HEK293 (cell line): ENCODE data around the gene WDR20.
"Not testable (repeated sequence)": the region's sequence is repeated elsewhere in the genome, so short reads cannot be mapped to it uniquely, and the experiment has no call there.

Experiments
- CTCF ChIA-PET: fragments of 350-600 bp; formaldehyde crosslinking; extraction: SDS; loops from one replicate; lab custom pipeline; 2021; ENCODE audit warnings: antibody characterized with exemption; lab: Yijun Ruan, JAX
- POLR2A ChIA-PET: fragments of 300-600 bp; formaldehyde crosslinking; extraction: SDS; loops from one replicate; lab custom pipeline; 2020; ENCODE audit warnings: antibody characterized with exemption, inconsistent platforms; lab: Yijun Ruan, JAX
- H3K27ac ChIP-seq: fragments of 200-500 bp; sonication (Bioruptor generic); 2 replicates; pipeline ENCODE4 v1.5.1; 2014; ENCODE audit warnings: low read depth, low read length, control low read depth, inconsistent platforms; ENCODE audit errors: extremely low read depth
- H3K36me3 ChIP-seq, 2 experiments: fragments of 200-500 bp in 1 of 2; sonication (Bioruptor generic) in 1 of 2; 1 replicate in 1 of 2; 2 replicates in 1 of 2; pipeline ENCODE4 v1.5.1; 2014 to 2017; ENCODE audit warnings: inconsistent platforms in 2 of 2, low read length in 2 of 2; ENCODE audit not compliant: control insufficient read depth in 2 of 2, insufficient read depth in 1 of 2
- H3K4me1 ChIP-seq: fragments of 200-500 bp; sonication (Bioruptor generic); 2 replicates; pipeline ENCODE4 v1.5.1; 2014; ENCODE audit warnings: mild to moderate bottlenecking, low read length, inconsistent platforms; ENCODE audit not compliant: control insufficient read depth, insufficient read depth
- H3K4me3 ChIP-seq: 2 replicates; pipeline ENCODE4 v1.5.1; 2011; ENCODE audit warnings: low read depth, mild to moderate bottlenecking, control low read depth, low read length, moderate library complexity
- H3K9me3 ChIP-seq: fragments of 200-500 bp; sonication (Bioruptor generic); 2 replicates; pipeline ENCODE4 v1.5.1; 2014; ENCODE audit warnings: low read depth, low read length, inconsistent platforms; ENCODE audit not compliant: control insufficient read depth, insufficient read depth
- GLI4 ChIP-seq: fragments of 450-650 bp; formaldehyde crosslinking; IDR thresholded peaks from 2 replicates; pipeline ENCODE4 v1.5.1; 2016; ENCODE audit warnings: missing biosample characterization, missing genetic modification characterization
- GLIS2 ChIP-seq: fragments of 450-650 bp; formaldehyde crosslinking; IDR thresholded peaks from 2 replicates; pipeline ENCODE4 v1.5.1; 2016; ENCODE audit warnings: missing biosample characterization, missing genetic modification characterization
- SP7 ChIP-seq: fragments of 450-650 bp; formaldehyde crosslinking; IDR thresholded peaks from 2 replicates; pipeline ENCODE4 v1.5.1; 2016; ENCODE audit warnings: missing biosample characterization, missing genetic modification characterization
- ZFP37 ChIP-seq: fragments of 450-650 bp; formaldehyde crosslinking; IDR thresholded peaks from 2 replicates; pipeline ENCODE4 v1.5.1; 2016; ENCODE audit warnings: missing biosample characterization, missing genetic modification characterization
- ZIC2 ChIP-seq: fragments of 450-650 bp; formaldehyde crosslinking; IDR thresholded peaks from 2 replicates; pipeline ENCODE4 v1.5.1; 2016; ENCODE audit warnings: missing biosample characterization, missing genetic modification characterization
- ZNF121 ChIP-seq: fragments of 450-650 bp; formaldehyde crosslinking; IDR thresholded peaks from 2 replicates; pipeline ENCODE4 v1.5.1; 2016; ENCODE audit warnings: missing biosample characterization, missing genetic modification characterization
- ZNF174 ChIP-seq: fragments of 450-650 bp; formaldehyde crosslinking; IDR thresholded peaks from 2 replicates; pipeline ENCODE4 v1.5.0; 2017; ENCODE audit warnings: missing biosample characterization, mild to moderate bottlenecking, missing genetic modification characterization
- ZNF211 ChIP-seq: fragments of 450-650 bp; formaldehyde crosslinking; IDR thresholded peaks from 2 replicates; pipeline ENCODE4 v1.5.1; 2016; ENCODE audit warnings: low read depth, missing biosample characterization, missing genetic modification characterization
- ZNF221 ChIP-seq: fragments of 450-650 bp; formaldehyde crosslinking; IDR thresholded peaks from 2 replicates; pipeline ENCODE4 v1.5.1; 2017; ENCODE audit warnings: missing biosample characterization, missing genetic modification characterization, borderline replicate concordance
- ZNF354C ChIP-seq: fragments of 450-650 bp; formaldehyde crosslinking; IDR thresholded peaks from 2 replicates; pipeline ENCODE4 v1.5.1; 2016; ENCODE audit warnings: missing biosample characterization, missing genetic modification characterization, low read depth, borderline replicate concordance
- ZNF433 ChIP-seq: fragments of 450-650 bp; formaldehyde crosslinking; IDR thresholded peaks from 2 replicates; pipeline ENCODE4 v1.5.1; 2016; ENCODE audit warnings: missing biosample characterization, missing genetic modification characterization, low read depth
- ZNF585B ChIP-seq: fragments of 450-650 bp; formaldehyde crosslinking; IDR thresholded peaks from 2 replicates; pipeline ENCODE4 v1.5.1; 2016; ENCODE audit warnings: missing biosample characterization, missing genetic modification characterization
- ZNF623 ChIP-seq: fragments of 450-650 bp; formaldehyde crosslinking; IDR thresholded peaks from 2 replicates; pipeline ENCODE4 v1.5.1; 2016; ENCODE audit warnings: missing biosample characterization, missing genetic modification characterization
- ZNF701 ChIP-seq: fragments of 450-650 bp; formaldehyde crosslinking; IDR thresholded peaks from 2 replicates; pipeline ENCODE4 v1.5.1; 2016; ENCODE audit warnings: missing biosample characterization, missing genetic modification characterization
- ZNF768 ChIP-seq: fragments of 450-650 bp; formaldehyde crosslinking; IDR thresholded peaks from 2 replicates; pipeline ENCODE4 v1.5.1; 2018; ENCODE audit warnings: missing biosample characterization, mild to moderate bottlenecking, missing genetic modification characterization
- TF ChIP-seq, protein P1 (sequence below): fragments of 450-650 bp; formaldehyde crosslinking; IDR thresholded peaks from 2 replicates; pipeline ENCODE4 v1.5.1; 2016; ENCODE audit warnings: missing biosample characterization, missing genetic modification characterization
- TF ChIP-seq, protein P2 (sequence below): fragments of 450-650 bp; formaldehyde crosslinking; conservative IDR thresholded peaks from 2 replicates; pipeline ENCODE4 v1.5.1; 2016; ENCODE audit warnings: low read depth, missing biosample characterization, missing genetic modification characterization
- TF ChIP-seq, protein P3 (sequence below): fragments of 450-650 bp; formaldehyde crosslinking; IDR thresholded peaks from 2 replicates; pipeline ENCODE4 v1.5.1; 2016; ENCODE audit warnings: missing biosample characterization, missing genetic modification characterization
- TF ChIP-seq, protein P4 (sequence below): fragments of 450-650 bp; formaldehyde crosslinking; IDR thresholded peaks from 2 replicates; pipeline ENCODE4 v1.5.1; 2017; ENCODE audit warnings: missing biosample characterization, missing genetic modification characterization

The WDR20 gene

DNA sequence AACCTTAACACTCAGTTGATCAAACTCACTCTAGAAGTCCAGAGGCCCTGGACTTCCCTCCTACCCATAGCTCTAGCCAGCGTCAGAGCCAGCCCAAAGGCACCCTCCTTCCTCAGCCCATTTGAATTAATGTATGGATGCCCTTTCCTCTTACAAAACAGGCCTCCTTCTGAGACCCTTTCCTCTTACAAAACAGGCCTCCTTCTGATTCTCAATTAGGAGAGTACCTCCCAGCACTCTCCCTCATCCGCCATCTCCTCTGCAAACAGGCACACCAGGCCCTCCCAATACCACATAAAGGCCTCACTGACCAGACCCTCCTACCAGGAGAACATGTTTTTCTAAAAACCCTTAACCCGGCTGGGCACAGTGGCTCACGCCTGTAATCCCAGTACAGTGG lies 99.5 kb downstream of the WDR20 start:
- Histone ChIP-seq H3K36me3 (no peaks in the 10 kb centered on the region), H3K27ac (no peak overlapping the region), H3K4me1 (no peaks in the 10 kb centered on the region), H3K4me3 (no peak overlapping the region), H3K9me3 (no peaks in the 10 kb centered on the region)
- CTCF ChIA-PET, result interaction anchor here (1.1 kb wide), 1 partner anchor 82 kb away, joined by 5 read pairs; no protein-coding TSS in a partner anchor
- TF ChIP-seq, protein P1, sequence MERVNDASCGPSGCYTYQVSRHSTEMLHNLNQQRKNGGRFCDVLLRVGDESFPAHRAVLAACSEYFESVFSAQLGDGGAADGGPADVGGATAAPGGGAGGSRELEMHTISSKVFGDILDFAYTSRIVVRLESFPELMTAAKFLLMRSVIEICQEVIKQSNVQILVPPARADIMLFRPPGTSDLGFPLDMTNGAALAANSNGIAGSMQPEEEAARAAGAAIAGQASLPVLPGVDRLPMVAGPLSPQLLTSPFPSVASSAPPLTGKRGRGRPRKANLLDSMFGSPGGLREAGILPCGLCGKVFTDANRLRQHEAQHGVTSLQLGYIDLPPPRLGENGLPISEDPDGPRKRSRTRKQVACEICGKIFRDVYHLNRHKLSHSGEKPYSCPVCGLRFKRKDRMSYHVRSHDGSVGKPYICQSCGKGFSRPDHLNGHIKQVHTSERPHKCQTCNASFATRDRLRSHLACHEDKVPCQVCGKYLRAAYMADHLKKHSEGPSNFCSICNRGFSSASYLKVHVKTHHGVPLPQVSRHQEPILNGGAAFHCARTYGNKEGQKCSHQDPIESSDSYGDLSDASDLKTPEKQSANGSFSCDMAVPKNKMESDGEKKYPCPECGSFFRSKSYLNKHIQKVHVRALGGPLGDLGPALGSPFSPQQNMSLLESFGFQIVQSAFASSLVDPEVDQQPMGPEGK (tag by site-specific recombination), result no peak
- TF ChIP-seq ZNF701 (tag by site-specific recombination) (no peak), ZNF121 (tag by site-specific recombination) (no peak), ZNF623 (tag by site-specific recombination) (no peak), ZIC2 (tag by site-specific recombination) (peak; percentile 42; the same call in 1 of the 2 replicates), ZNF768 (tag by site-specific recombination) (no peak)
- POLR2A ChIA-PET, result no interaction called here

DNA sequence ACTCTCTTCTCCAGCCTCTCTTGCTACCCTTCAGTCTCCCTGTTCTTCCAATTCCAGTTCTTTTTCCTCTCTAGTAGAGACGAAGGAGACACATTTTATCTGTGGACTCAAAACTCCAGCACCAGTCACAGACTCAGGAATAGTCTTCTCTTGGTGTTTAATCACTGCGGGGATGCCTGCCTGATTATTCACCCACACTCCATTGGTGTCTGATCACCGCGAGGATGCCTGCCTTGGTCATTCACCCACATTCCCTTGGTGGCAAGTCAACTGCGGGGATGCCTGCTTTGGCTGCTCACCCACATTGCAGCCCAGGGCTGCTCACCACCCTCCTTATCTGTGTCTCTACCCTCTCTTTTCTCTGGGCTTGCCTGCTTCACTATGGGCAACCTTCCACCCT lies 100.8 kb downstream of the WDR20 start:
- POLR2A ChIA-PET, CTCF ChIA-PET, H3K27ac ChIP-seq, H3K4me3 ChIP-seq, H3K9me3 ChIP-seq, H3K36me3 ChIP-seq, H3K4me1 ChIP-seq: not testable (repeated sequence)

DNA sequence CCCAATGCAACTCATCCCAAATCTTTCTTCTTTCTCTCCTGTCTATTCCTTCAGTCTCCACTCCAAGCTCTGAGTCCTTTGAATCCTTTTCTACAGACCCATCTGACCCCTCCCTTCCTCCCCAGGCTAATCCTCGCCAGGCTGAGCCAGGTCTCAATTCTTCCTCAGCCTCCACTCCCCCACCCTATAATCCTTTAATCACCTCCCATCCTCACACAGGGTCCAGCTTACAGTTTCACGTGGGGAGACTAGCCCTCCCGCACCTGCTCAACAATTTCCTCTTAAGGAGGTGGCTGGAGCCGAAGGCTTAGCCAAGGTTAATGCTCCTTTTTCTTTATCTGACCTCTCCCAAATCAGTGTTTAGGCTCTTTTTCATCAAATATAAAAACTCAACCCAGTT lies 101.5 kb downstream of the WDR20 start:
- ChIA-PET CTCF (interaction anchor here (0.7 kb wide), 1 partner anchor 92 kb away, joined by 3 read pairs; no protein-coding TSS in a partner anchor), POLR2A (no interaction called here)
- H3K4me3 ChIP-seq, result no peak overlapping the region
- no peaks in the 10 kb centered on the region for H3K36me3 ChIP-seq
- H3K27ac ChIP-seq, result no peak overlapping the region
- H3K9me3 ChIP-seq, result no peaks in the 10 kb centered on the region
- H3K4me1 ChIP-seq, result no peaks in the 10 kb centered on the region
- no peak for TF ChIP-seq ZNF433 (tag by site-specific recombination)
- TF ChIP-seq ZNF221, result no peak
- TF ChIP-seq GLIS2 (tag by site-specific recombination), result no peak
- no peak for TF ChIP-seq ZNF211
- TF ChIP-seq, protein P2, sequence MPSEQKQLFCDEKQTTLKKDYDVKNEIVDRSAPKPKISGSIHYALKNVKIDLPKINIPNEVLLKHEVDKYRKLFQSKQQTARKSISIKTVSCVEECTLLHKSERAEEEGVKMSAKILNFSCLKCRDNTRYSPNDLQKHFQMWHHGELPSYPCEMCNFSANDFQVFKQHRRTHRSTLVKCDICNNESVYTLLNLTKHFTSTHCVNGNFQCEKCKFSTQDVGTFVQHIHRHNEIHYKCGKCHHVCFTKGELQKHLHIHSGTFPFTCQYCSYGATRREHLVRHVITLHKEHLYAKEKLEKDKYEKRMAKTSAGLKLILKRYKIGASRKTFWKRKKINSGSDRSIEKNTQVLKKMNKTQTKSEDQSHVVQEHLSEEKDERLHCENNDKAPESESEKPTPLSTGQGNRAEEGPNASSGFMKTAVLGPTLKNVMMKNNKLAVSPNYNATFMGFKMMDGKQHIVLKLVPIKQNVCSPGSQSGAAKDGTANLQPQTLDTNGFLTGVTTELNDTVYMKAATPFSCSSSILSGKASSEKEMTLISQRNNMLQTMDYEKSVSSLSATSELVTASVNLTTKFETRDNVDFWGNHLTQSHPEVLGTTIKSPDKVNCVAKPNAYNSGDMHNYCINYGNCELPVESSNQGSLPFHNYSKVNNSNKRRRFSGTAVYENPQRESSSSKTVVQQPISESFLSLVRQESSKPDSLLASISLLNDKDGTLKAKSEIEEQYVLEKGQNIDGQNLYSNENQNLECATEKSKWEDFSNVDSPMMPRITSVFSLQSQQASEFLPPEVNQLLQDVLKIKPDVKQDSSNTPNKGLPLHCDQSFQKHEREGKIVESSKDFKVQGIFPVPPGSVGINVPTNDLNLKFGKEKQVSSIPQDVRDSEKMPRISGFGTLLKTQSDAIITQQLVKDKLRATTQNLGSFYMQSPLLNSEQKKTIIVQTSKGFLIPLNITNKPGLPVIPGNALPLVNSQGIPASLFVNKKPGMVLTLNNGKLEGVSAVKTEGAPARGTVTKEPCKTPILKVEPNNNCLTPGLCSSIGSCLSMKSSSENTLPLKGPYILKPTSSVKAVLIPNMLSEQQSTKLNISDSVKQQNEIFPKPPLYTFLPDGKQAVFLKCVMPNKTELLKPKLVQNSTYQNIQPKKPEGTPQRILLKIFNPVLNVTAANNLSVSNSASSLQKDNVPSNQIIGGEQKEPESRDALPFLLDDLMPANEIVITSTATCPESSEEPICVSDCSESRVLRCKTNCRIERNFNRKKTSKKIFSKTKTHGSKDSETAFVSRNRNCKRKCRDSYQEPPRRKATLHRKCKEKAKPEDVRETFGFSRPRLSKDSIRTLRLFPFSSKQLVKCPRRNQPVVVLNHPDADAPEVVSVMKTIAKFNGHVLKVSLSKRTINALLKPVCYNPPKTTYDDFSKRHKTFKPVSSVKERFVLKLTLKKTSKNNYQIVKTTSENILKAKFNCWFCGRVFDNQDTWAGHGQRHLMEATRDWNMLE (tag by site-specific recombination), result no peak
- no peak for TF ChIP-seq ZNF585B (tag by site-specific recombination)
- no peak for TF ChIP-seq ZNF354C (tag by site-specific recombination)
- no peak for TF ChIP-seq SP7 (tag by site-specific recombination)
- TF ChIP-seq, protein P3, sequence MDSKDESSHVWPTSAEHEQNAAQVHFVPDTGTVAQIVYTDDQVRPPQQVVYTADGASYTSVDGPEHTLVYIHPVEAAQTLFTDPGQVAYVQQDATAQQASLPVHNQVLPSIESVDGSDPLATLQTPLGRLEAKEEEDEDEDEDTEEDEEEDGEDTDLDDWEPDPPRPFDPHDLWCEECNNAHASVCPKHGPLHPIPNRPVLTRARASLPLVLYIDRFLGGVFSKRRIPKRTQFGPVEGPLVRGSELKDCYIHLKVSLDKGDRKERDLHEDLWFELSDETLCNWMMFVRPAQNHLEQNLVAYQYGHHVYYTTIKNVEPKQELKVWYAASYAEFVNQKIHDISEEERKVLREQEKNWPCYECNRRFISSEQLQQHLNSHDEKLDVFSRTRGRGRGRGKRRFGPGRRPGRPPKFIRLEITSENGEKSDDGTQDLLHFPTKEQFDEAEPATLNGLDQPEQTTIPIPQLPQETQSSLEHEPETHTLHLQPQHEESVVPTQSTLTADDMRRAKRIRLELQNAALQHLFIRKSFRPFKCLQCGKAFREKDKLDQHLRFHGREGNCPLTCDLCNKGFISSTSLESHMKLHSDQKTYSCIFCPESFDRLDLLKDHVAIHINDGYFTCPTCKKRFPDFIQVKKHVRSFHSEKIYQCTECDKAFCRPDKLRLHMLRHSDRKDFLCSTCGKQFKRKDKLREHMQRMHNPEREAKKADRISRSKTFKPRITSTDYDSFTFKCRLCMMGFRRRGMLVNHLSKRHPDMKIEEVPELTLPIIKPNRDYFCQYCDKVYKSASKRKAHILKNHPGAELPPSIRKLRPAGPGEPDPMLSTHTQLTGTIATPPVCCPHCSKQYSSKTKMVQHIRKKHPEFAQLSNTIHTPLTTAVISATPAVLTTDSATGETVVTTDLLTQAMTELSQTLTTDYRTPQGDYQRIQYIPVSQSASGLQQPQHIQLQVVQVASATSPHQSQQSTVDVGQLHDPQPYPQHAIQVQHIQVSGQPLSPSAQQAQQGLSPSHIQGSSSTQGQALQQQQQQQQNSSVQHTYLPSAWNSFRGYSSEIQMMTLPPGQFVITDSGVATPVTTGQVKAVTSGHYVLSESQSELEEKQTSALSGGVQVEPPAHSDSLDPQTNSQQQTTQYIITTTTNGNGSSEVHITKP (tag by site-specific recombination), result no peak
- TF ChIP-seq GLI4 (tag by site-specific recombination), result no peak
- TF ChIP-seq ZFP37 (tag by site-specific recombination), result no peak
- TF ChIP-seq ZNF174 (tag by site-specific recombination), result no peak
- TF ChIP-seq, protein P4, sequence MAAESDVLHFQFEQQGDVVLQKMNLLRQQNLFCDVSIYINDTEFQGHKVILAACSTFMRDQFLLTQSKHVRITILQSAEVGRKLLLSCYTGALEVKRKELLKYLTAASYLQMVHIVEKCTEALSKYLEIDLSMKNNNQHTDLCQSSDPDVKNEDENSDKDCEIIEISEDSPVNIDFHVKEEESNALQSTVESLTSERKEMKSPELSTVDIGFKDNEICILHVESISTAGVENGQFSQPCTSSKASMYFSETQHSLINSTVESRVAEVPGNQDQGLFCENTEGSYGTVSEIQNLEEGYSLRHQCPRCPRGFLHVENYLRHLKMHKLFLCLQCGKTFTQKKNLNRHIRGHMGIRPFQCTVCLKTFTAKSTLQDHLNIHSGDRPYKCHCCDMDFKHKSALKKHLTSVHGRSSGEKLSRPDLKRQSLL (tag by site-specific recombination), result no peak
